Activated naive CD4-positive, alpha-beta T cell (primary cell): ENCODE measurements around the gene C12orf75.
"Not testable (repeated sequence)": the region's sequence is repeated elsewhere in the genome, so short reads cannot be mapped to it uniquely, and the experiment has no call there.

Source experiments
- DNase-seq, 4 experiments: peaks; one replicate each; lab custom pipeline; 2025; lab: John Stamatoyannopoulos, UW

The C12orf75 gene

DNA sequence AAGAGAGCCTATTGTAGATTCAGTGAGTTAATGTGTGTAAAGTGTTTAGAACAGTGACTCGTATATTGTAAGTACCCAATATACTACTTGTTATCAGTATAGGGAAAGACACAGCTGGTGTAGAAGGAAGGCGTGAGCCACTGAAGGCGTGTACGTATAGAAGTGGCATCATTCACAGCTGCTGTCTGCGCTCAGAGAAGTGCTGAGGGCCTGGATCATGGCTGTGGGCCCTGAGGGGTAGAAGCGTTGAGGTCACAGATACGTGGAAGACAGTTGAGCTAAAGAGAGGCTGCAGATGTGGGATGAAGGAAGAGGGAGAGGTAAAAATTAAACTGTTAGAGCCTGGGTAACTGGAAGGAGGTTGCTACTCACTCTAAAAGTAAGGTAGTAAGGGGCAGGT is 5.9 kb downstream of the C12orf75 start:
- DNase-seq: no peak

GRCh38 chr12:105337391-105337790 is 6.9 kb downstream of the C12orf75 start:
- no peak for DNase-seq

DNA sequence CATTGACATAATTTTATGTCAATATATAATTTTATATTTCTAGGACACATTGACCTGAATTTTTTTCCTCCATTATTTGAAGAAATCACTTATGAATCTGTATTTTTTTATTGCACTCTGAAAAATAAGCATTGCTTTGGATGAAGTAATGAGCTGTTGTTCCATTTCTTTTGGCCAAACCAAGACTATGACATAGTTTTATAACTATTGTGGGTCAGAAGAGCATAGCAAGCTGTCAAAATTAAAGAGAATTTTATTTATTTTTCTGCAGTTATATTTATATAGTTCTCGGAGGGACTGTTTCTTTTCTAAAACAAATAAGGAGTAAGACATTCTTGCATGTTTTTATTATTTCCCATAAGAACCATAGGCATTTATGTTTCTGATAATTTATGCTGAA is 8.5 kb downstream of the C12orf75 start:
- no peak for DNase-seq

GRCh38 chr12:105341010-105341409 is 10.5 kb downstream of the C12orf75 start:
- DNase-seq: no peak

GRCh38 chr12:105341620-105342019 is 11.1 kb downstream of the C12orf75 start:
- DNase-seq: not testable (repeated sequence)

GRCh38 chr12:105342464-105342863 is 12.0 kb downstream of the C12orf75 start:
- DNase-seq: no peak

- DNase-seq: no peak
Measured at GRCh38 chr12:105343836-105344235, 13.3 kb downstream of the C12orf75 start.

- no peak for DNase-seq
Measured at GRCh38 chr12:105347499-105347898, 17.0 kb downstream of the C12orf75 start.

GRCh38 chr12:105348142-105348541 is 17.7 kb downstream of the C12orf75 start:
- no peak for DNase-seq

DNA sequence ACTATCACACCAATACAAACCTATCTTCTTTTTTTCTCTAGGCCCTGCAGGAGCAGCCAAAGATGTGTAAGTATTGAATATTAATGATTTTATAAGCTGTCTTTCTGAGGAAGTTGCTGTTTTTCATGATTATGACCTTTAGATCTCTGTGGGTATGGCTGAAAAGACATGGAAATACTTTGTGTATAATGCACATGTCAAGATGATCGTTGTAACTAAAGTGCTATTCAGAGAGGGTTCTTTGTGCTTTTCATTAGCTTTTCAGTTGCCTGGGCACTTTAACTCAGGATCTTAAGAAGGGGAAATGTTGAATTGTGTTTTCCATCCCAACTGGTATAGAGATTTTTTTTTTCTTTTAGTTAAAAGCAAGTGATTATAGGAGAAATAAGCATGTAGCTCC is 18.1 kb downstream of the C12orf75 start:
- no peak for DNase-seq

GRCh38 chr12:105349138-105349537 is 18.6 kb downstream of the C12orf75 start:
- DNase-seq: no peak

DNA sequence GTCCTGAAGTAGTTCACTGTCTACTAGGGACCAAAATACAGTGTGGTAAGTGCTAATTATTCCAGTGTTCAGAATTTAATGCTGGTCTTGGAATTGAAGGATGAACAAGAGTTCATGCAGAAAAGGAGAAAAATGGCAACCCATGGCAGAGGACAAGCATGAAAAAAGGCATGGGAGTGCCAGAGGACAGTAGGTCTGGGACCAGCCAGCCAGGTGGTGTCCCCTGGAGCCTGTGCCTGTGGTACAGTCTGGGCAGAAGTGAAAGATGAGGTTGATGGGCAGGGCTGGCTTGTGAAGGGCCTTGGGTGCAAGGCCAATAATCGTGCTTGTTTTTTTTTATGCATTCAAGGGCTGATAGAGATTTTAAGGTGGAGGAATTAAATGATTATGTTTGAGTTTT is 21.0 kb downstream of the C12orf75 start:
- no peak for DNase-seq

GRCh38 chr12:105352052-105352451 is 21.6 kb downstream of the C12orf75 start:
- DNase-seq: no peak

- no peak for DNase-seq
Measured at GRCh38 chr12:105352940-105353635, 22.6 kb downstream of the C12orf75 start.

- no peak for DNase-seq
Measured at GRCh38 chr12:105355752-105356151, 25.3 kb downstream of the C12orf75 start.

GRCh38 chr12:105357162-105357691 is 26.7 kb downstream of the C12orf75 start:
- no peak for DNase-seq

DNA sequence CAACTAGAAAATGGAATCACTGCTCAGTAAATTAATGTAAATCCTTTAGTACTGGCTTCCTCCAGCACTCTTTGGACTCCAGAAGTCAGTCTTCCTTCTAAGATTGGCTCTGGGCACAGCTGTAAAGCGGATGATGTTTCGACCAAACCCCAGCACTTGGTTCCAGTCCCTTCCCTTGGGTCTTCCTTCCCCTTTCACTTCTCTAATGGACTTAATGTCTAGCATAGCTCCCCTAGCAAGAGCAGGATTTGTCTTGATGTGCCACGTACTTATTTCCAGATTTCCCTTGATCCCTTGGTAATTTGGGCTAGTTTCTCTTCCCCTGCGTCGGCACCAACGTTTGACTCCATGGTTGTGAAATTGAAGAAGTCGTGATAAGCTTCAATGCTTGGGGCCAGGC is 28.3 kb downstream of the C12orf75 start:
- no peak for DNase-seq

DNA sequence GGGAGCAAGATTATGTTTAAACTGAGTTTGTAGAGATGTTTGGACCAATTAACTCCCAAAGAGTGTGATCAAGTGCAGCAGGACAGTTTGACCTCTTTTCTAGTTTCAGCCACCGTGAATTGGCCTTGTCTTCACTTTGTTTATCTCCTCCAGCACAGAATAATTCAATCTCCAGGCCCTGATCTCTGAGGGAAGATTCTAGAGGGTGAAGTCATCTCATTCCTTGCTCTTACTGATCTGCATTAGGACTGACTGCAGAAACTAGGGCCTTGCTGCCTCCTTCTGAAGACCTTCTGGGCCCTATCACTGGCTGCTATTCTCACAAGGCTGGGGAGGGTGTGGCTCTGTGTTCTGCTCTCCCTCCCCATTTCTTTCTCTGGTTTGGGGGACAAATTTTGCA is 29.4 kb downstream of the C12orf75 start:
- no peak for DNase-seq

- no peak for DNase-seq
Measured at GRCh38 chr12:105363890-105364289, 33.4 kb downstream of the C12orf75 start.

DNA sequence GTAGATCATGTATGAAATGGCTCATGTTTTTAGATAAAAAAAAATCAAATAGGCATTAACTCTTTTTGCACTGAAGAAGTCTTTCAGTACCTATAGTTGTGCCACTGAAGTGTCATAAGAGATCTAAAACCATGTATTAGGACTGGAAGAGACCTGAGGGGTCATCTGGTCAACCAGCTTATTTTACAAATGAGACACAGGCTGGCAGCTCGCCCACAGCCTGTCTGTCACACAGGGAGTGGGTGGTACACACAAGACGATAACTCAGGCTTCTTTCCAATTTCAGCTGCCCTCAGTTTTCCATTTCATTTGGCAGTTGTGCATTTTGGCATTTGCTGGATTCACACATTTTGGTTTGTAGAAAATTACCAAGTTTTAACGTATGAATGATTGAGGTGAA is 34.7 kb downstream of the C12orf75 start:
- no peak for DNase-seq

DNA sequence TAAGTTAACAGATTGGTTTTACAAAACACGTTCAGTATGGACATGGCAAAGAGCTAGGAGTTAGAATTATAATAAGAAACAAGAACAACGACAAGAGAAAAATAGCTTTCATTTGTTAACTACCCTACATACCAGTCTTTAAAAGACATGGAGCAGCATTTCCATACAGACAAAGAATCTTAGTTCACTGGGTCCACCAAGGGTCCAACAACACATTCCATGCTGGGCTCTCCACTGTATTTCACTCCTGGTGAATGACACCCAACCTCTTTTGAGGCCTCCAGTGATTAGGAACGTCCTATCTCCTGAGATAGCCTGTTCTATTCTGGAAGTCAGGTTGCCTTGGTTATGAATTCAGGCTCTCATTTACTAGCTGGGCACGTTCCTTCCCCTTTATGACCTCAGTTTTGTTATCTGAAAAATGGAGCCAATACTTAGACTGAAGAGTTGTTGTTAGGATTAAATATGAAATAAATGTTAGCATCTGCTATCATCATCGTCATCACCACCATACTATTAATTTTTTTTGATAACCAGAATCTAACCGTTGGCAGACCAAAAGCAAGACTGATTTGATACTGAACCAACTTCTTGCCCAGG is 37.7 kb downstream of the C12orf75 start:
- no peak for DNase-seq

GRCh38 chr12:105369014-105369413 is 38.5 kb downstream of the C12orf75 start:
- DNase-seq: no peak

DNA sequence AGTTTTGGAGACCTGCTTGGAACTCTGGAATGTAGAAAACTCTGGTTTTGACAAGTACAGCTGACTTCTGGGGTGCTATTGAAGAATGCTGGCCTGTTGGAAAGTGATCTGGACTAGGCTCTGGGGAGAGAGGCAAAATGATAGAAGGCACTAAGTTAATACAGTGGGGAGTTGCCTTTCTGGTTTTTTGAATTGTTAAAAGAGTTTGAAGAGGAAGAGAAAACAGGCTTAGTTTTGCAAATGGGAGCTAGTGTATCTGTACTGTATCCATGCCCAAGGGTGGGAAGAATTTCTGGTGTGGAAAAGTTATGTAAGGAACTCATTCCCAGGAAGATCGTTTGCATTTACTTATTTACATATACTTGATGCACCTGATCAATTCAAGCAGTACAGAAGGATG is 43.8 kb downstream of the C12orf75 start:
- no peak for DNase-seq

GRCh38 chr12:105377077-105377476 is 46.6 kb downstream of the C12orf75 start:
- no peak for DNase-seq
